Measurements from ENCODE around the gene TPK1. TPM values are rescaled to one million over a fixed set of nuclear protein-coding genes. Genes with fewer than 3 reads are reported as not detected.

Gene TPK1
- total and polyA plus RNA-seq, 2 of the 8 experiments (the other 6 are each of a cell fraction or from before 2014, with no cell fraction given): 1.9 to 2.7 TPM

DNA sequence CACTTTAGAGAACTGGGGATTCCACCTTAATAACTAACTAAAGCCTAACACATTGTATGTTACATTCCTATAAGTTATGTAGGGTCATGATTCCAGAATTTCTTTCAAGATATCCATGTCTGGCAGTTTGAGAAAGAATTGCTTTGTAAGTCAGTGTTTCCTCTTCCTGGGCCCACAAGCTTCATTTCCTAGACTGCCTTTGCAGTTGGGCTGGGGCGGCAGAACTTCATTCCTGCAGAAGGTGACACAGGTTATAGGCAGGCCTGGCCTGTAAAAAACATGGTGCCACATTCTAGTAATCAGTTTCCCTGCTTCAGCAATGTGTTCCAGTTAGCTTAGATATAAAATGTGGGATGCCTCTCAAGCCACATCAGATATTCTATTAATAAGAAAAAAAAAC, 248.2 kb downstream of the TPK1 start:
- no peak overlapping the region for H3K14ac ChIP-seq (ENCODE audit: insufficient read length)
- H3K4me2 ChIP-seq (ENCODE audit: insufficient read depth in 1 of 2, low read depth in 2 of 2, low read length in 2 of 2): no peak overlapping the region
- no peak overlapping the region for H2BK15ac ChIP-seq (ENCODE audit: low read length)
- H2BK5ac ChIP-seq (ENCODE audit: low read depth, low read length): no peak overlapping the region
- H3K4ac ChIP-seq (replicated peaks; ENCODE audit: insufficient read length, low read depth, low read length): no peak overlapping the region
- no peak overlapping the region for H3K23ac ChIP-seq (ENCODE audit: insufficient read length)
- no peaks in the 10 kb centered on the region for H3K27me3 ChIP-seq (replicated peaks in 1 of 4; ENCODE audit: control insufficient read depth in 3 of 4, extremely low read depth in 1 of 4, insufficient read depth in 3 of 4, low read length in 3 of 4)
- POLR2A ChIA-PET (ENCODE audit: partially characterized antibody): no interaction called here
- H4K8ac ChIP-seq (ENCODE audit: extremely low read depth, insufficient read depth, low read length): no peak overlapping the region
- no peak overlapping the region for H4K5ac ChIP-seq (ENCODE audit: insufficient read length, low read depth, low read length)
- H2BK12ac ChIP-seq (ENCODE audit: low read depth, low read length): no peak overlapping the region
- no peaks in the 10 kb centered on the region for H3K79me2 ChIP-seq (ENCODE audit: control insufficient read depth in 1 of 2, insufficient read depth in 2 of 2, low read length in 2 of 2)
- no peak overlapping the region for H3K27ac ChIP-seq (ENCODE audit: low read depth, low read length)
- no peak overlapping the region for H3K9ac ChIP-seq (replicated peaks in 1 of 4; ENCODE audit: extremely low read depth in 1 of 4, low read depth in 3 of 4, low read length in 3 of 4)
- H3K36me3 ChIP-seq (ENCODE audit: control insufficient read depth in 2 of 4, insufficient read depth in 4 of 4, low read length in 3 of 4): no peaks in the 10 kb centered on the region
- no peaks in the 10 kb centered on the region for H3K23me2 ChIP-seq (ENCODE audit: low read depth, low read length)
- no peak overlapping the region for H2AK5ac ChIP-seq (ENCODE audit: low read depth, low read length)
- no peak overlapping the region for H3K56ac ChIP-seq (replicated peaks; ENCODE audit: insufficient read length, low read depth, low read length)
- CTCF ChIA-PET (ENCODE audit: partially characterized antibody): no interaction called here
- no peak overlapping the region for H4K91ac ChIP-seq (replicated peaks; ENCODE audit: insufficient read length, low read length)
- no peak overlapping the region for H3K18ac ChIP-seq (ENCODE audit: extremely low read depth, low read length)
- no peak overlapping the region for H3K4me3 ChIP-seq (ENCODE audit: extremely low read depth in 1 of 4, insufficient read depth in 2 of 4, low read depth in 3 of 4, low read length in 4 of 4)
- FAIRE-seq: no peak
- H2BK120ac ChIP-seq (replicated peaks; ENCODE audit: low read depth, low read length): no peak overlapping the region
- H2AFZ ChIP-seq (ENCODE audit: low read length): no peak overlapping the region
- WGBS, 2 experiments (ENCODE audit: extremely low coverage in 1 of 2, insufficient coverage in 1 of 2, insufficient read length in 1 of 2, insufficient replicate concordance in 2 of 2, low coverage in 1 of 2, low lambda C conversion rate in 2 of 2, missing lambda C conversion rate in 1 of 2): 75% methylated on average over 1 of the region's 1 CpG; no CpG with 5 or more reads in 1 of the 2 experiments
- H2BK20ac ChIP-seq (ENCODE audit: low read length): no peak overlapping the region
- no peaks in the 10 kb centered on the region for H3K4me1 ChIP-seq (replicated peaks in 1 of 4; ENCODE audit: control insufficient read depth in 3 of 4, insufficient read depth in 4 of 4, low read length in 3 of 4)
- no peak for DNase-seq (ENCODE audit: low read depth in 1 of 2, low spot score in 2 of 2)
- H3K79me1 ChIP-seq (ENCODE audit: low read depth, low read length): no peaks in the 10 kb centered on the region
- no peaks in the 10 kb centered on the region for H4K20me1 ChIP-seq (replicated peaks in 1 of 2; ENCODE audit: control insufficient read depth in 1 of 2, insufficient read depth in 2 of 2, low read length in 2 of 2)
- no peaks in the 10 kb centered on the region for H3K9me3 ChIP-seq (ENCODE audit: insufficient read depth in 2 of 2, low read depth in 1 of 2, low read length in 1 of 2)
- TF ChIP-seq ZNF274 (IDR thresholded peaks at IDR 0.05; ENCODE audit: borderline replicate concordance, extremely low read depth, low read length) (no peak), CTBP2 (IDR thresholded peaks at IDR 0.05; ENCODE audit: borderline replicate concordance, insufficient read depth, insufficient read length, low read length) (no peak), YY1 (IDR thresholded peaks at IDR 0.05; ENCODE audit: low read depth, low read length) (no peak), MAFK (IDR thresholded peaks at IDR 0.05; ENCODE audit: low read depth, low read length) (no peak), SIN3A (conservative IDR thresholded peaks at IDR 0.05 in 1 of 2, IDR thresholded peaks at IDR 0.05 in 1 of 2; ENCODE audit: low read depth in 1 of 2, low read length in 2 of 2) (no peak), SP1 (IDR thresholded peaks at IDR 0.05; ENCODE audit: low read depth, low read length) (no peak), SRF (IDR thresholded peaks at IDR 0.05; ENCODE audit: low read depth, low read length) (no peak), BRCA1 (IDR thresholded peaks at IDR 0.05; ENCODE audit: low read depth, low read length) (no peak), GABPA (IDR thresholded peaks at IDR 0.05; ENCODE audit: borderline replicate concordance, insufficient read depth, low read length) (no peak), SP4 (IDR thresholded peaks at IDR 0.05; ENCODE audit: low read length) (no peak), PHF8 (conservative IDR thresholded peaks at IDR 0.05; ENCODE audit: low read depth, low read length) (no peak), JUN (IDR thresholded peaks at IDR 0.05; ENCODE audit: low read depth, low read length) (no peak), CHD1 (IDR thresholded peaks at IDR 0.05; ENCODE audit: low read depth, low read length) (no peak), CHD2 (IDR thresholded peaks at IDR 0.05; ENCODE audit: low read length) (no peak)
- TF ChIP-seq, protein P1, sequence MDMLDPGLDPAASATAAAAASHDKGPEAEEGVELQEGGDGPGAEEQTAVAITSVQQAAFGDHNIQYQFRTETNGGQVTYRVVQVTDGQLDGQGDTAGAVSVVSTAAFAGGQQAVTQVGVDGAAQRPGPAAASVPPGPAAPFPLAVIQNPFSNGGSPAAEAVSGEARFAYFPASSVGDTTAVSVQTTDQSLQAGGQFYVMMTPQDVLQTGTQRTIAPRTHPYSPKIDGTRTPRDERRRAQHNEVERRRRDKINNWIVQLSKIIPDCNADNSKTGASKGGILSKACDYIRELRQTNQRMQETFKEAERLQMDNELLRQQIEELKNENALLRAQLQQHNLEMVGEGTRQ (IDR thresholded peaks at IDR 0.05; ENCODE audit: low read length): no peak

Measured in H1 (cell line).